Ectodermal cell (in vitro differentiated cells): Measurements from ENCODE around the gene ARHGEF12.

Experiments used
- H3K27ac ChIP-seq: 2 replicates; pipeline ENCODE4 v1.7.0; 2013; ENCODE audit warnings: mild to moderate bottlenecking, low read depth, low read length; ENCODE audit not compliant: insufficient read depth, poor library complexity, severe bottlenecking
- H3K27me3 ChIP-seq: 2 replicates; pipeline ENCODE4 v1.7.0; 2013; ENCODE audit warnings: mild to moderate bottlenecking, low read length; ENCODE audit not compliant: insufficient read depth, control insufficient read depth, poor library complexity, severe bottlenecking
- H3K36me3 ChIP-seq: one replicate; pipeline ENCODE4 v1.7.0; 2013; ENCODE audit warnings: low read length; ENCODE audit not compliant: control insufficient read depth, insufficient read depth
- H3K4me1 ChIP-seq: one replicate; pipeline ENCODE4 v1.7.0; 2013; ENCODE audit warnings: low read length; ENCODE audit not compliant: control insufficient read depth, insufficient read depth
- H3K4me3 ChIP-seq: 2 replicates; pipeline ENCODE4 v1.7.0; 2013; ENCODE audit warnings: low read depth, low read length, control low read depth; ENCODE audit not compliant: insufficient read depth
- H3K9me3 ChIP-seq: 2 replicates; pipeline ENCODE4 v1.7.0; 2013; ENCODE audit warnings: mild to moderate bottlenecking, low read length, moderate library complexity; ENCODE audit not compliant: control insufficient read depth
- WGBS, 2 experiments: methylation state at CpG; one replicate each; pipeline ENCODE4 v1.1.7; 2013; ENCODE audit warnings: missing lambda C conversion rate in 2 of 2; 5-methylcytosine and 5-hydroxymethylcytosine counted together

The ARHGEF12 gene

DNA sequence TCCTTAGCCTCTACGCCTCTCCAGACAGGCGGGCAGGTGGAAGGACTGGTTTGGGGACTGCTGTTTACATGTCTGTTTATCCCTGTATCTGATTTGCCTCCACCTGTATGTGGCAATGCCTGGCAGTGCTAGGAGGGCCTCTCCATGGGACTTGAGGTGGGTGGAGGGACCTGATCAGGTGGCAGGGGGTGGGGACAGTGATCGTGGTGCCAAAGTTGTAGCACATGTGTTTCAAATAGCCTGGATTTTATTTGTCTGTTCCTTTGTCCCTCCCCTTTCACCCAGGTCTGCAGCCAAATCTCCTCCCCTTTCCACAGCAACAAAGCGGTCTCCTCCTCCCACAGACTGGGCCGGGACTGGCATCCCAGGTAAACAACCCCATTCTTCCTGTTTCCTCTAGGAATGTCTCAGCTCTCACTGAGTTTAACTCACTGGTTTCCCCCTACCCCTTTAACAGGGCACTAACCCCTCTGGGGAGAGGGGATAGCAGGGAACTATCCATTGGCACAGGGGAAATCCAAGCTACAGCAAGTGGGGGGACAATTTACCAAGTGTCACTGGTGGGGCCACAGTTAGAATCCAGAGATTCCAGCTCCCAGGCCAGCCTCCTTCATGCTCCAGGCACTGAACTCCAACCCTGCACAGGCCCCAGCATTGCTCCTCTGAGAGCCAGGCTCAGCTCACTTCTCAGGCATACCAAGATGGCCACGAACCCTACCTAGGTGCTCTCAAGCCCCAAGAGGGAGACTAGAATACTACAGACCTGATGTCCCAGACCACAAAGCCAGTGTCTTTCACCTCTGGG, 34.0 kb upstream of the ARHGEF12 start:
- peaks cover 5% of the 10 kb centered on the region for H3K4me1 ChIP-seq
- no peaks in the 10 kb centered on the region for H3K9me3 ChIP-seq
- 84 to 90% methylated on average over 6 of the region's 6 CpGs for WGBS, 2 experiments
- no peak overlapping the region for H3K27ac ChIP-seq
- H3K27me3 ChIP-seq, result no peaks in the 10 kb centered on the region
- no peaks in the 10 kb centered on the region for H3K36me3 ChIP-seq
- H3K4me3 ChIP-seq, result no peak overlapping the region

GRCh38 chr11:120303004-120303637, 33.1 kb upstream of the ARHGEF12 start:
- WGBS, 2 experiments, result 18 to 20% methylated on average over 3 of the region's 3 CpGs
- Histone ChIP-seq H3K9me3 (no peaks in the 10 kb centered on the region), H3K4me1 (peaks cover 8% of the 10 kb centered on the region), H3K27ac (no peak overlapping the region), H3K27me3 (no peaks in the 10 kb centered on the region), H3K4me3 (no peak overlapping the region), H3K36me3 (no peaks in the 10 kb centered on the region)

DNA sequence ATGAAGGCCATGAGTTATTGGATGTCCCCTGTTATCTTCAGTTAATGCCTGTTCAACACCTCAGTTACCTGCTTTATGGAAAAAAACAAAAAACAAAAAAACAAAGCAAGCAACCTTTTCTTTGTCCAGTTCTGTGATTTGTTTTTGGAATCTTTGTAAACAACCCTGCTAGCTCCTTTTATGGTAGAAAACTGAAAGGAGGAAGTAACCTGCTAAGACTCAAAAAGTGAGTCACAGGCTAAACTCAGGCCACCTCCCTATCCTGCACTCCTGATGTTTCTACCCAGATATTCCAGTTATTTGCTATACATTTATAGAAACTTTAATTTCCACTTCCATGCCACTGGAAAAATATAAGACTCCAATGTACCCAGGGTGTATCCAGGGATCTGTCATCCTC, 31.7 kb upstream of the ARHGEF12 start:
- no peaks in the 10 kb centered on the region for H3K36me3 ChIP-seq
- H3K27me3 ChIP-seq, result no peaks in the 10 kb centered on the region
- H3K27ac ChIP-seq, result no peak overlapping the region
- peaks cover 8% of the 10 kb centered on the region for H3K4me1 ChIP-seq
- H3K4me3 ChIP-seq, result no peak overlapping the region
- H3K9me3 ChIP-seq, result no peaks in the 10 kb centered on the region

DNA sequence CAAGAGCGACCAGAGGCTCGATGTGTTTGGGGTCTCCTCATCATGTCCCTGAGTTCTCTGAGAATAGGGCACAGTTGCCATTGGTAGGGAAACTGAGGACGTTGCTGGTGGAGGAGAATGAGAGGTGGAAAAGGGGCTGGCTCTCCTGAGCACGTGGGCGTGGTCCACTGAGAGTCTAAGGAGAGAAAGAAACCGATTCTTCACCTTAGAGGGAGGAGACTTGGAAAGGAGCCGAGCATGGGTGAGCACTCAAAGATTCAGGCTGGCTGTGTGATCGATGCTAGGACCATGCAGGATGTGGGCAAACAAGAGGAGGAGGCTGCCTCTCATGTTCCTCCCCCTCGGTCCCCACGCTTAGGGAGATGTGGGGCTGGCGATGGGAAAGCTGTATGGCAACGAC, 30.9 kb upstream of the ARHGEF12 start:
- Histone ChIP-seq H3K36me3 (no peaks in the 10 kb centered on the region), H3K4me3 (no peak overlapping the region), H3K4me1 (peaks cover 8% of the 10 kb centered on the region), H3K9me3 (no peaks in the 10 kb centered on the region), H3K27me3 (no peaks in the 10 kb centered on the region), H3K27ac (no peak overlapping the region)
- WGBS, 2 experiments, result 90 to 91% methylated on average over 12 of the region's 12 CpGs

DNA sequence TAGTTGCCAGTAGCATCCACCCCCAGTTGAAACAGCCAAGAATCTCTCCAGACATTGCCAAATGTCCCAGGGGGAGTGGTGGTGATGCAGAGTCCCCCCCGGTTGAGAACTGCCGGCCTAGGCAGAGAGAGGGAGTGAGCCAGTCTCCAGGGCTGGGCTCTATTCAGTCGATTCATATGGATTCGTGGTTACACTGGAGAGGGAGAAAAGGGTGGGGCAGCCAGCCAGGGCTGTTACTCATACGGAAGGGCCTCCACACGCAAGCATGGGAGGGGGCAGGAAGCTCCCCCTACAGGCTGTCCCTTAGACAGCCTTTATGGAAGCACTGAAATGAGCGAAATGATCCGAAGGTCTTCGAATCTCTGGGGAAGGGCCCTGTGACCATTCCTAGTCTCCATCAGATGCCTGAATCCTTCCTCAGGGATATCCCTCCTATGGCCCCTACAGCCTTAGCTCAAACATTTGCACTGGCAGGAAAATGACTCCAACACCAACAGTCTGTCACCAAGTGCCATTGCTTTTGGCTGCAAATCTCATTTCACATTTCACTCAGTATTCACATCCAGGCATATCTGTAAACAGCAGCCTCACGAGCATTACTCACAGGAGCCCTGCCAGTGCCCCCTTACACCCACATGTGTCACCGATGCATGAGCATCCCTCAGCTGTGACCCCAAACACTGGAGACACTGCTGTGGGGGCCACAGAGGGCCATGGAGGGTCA, 29.5 kb upstream of the ARHGEF12 start:
- H3K9me3 ChIP-seq, result no peaks in the 10 kb centered on the region
- H3K4me3 ChIP-seq, result no peak overlapping the region
- H3K27ac ChIP-seq, result no peak overlapping the region
- peaks cover 8% of the 10 kb centered on the region for H3K4me1 ChIP-seq
- no peaks in the 10 kb centered on the region for H3K27me3 ChIP-seq
- 53 to 55% methylated on average over 11 of the region's 11 CpGs for WGBS, 2 experiments
- no peaks in the 10 kb centered on the region for H3K36me3 ChIP-seq

DNA sequence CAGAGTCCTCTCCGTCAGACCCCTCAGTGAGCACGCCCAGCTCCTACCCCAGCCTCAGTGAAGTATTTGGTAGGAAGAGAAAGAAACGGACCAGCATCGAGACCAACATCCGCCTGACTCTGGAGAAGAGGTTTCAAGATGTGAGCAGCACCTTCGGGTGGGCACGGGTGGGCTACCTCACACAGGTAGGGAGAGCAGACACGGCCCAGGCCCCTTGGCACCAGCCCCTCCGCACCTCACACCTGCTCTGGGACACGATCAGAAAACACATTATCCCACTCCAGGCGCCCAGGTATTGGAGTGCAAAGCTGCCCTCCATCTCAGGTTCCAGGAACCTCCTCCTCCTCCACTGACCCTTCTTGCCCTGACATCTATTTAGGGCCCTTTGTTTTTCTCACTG, 28.7 kb upstream of the ARHGEF12 start:
- no peak overlapping the region for H3K4me3 ChIP-seq
- H3K9me3 ChIP-seq, result no peaks in the 10 kb centered on the region
- 90 to 92% methylated on average over 11 of the region's 11 CpGs for whole genome bisulfite sequencing, 2 experiments
- no peak overlapping the region for H3K27ac ChIP-seq
- no peaks in the 10 kb centered on the region for H3K36me3 ChIP-seq
- peaks cover 8% of the 10 kb centered on the region for H3K4me1 ChIP-seq
- H3K27me3 ChIP-seq, result no peaks in the 10 kb centered on the region

DNA sequence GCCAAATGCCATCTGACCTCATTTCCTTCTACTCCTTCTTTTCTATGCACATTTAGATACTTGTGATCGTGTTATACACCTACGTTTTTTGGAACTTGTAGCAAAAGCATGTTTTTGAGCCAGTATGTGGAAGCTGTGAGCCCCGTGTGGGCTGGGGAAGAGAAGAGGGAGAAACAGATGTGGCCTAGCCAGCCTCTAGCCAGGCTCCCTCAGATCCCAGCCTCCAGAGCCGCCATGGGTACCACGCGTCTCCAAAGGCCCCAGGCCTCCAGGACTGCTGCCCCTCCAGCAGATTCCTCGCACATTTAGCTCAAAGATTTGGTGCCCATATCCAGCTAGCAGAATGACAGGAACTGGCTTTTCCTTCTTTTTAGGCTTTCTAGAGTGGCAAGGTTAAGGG, 28.1 kb upstream of the ARHGEF12 start:
- H3K27me3 ChIP-seq, result no peaks in the 10 kb centered on the region
- H3K4me1 ChIP-seq, result peaks cover 8% of the 10 kb centered on the region
- H3K36me3 ChIP-seq, result no peaks in the 10 kb centered on the region
- WGBS, 2 experiments, result 91 to 97% methylated on average over 7 of the region's 7 CpGs
- H3K27ac ChIP-seq, result no peak overlapping the region
- H3K9me3 ChIP-seq, result no peaks in the 10 kb centered on the region
- no peak overlapping the region for H3K4me3 ChIP-seq

DNA sequence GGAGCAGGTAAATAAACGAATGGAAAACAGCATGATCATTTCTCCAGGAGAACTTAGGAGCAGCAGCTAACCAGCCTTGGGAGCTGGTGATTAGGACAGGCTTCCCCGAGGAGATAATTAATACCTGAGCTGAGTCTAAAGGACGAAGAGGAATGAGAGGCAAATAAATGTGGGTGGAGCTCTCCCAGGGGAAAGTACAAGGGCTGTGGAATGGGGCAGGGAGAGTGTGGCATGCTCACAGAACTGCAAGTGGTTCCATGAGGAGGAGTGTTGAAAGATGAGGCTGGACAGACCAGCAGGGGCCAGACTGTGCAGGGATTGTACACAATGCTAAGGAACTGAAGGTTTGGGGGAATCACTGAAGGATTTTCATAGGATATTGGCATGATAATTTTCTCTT, 25.3 kb upstream of the ARHGEF12 start:
- no peak overlapping the region for H3K27ac ChIP-seq
- WGBS, 2 experiments, result 85 to 87% methylated on average over 3 of the region's 3 CpGs
- peaks cover 12% of the 10 kb centered on the region for H3K4me1 ChIP-seq
- H3K4me3 ChIP-seq, result no peak overlapping the region
- H3K9me3 ChIP-seq, result no peaks in the 10 kb centered on the region
- no peaks in the 10 kb centered on the region for H3K27me3 ChIP-seq
- H3K36me3 ChIP-seq, result no peaks in the 10 kb centered on the region

DNA sequence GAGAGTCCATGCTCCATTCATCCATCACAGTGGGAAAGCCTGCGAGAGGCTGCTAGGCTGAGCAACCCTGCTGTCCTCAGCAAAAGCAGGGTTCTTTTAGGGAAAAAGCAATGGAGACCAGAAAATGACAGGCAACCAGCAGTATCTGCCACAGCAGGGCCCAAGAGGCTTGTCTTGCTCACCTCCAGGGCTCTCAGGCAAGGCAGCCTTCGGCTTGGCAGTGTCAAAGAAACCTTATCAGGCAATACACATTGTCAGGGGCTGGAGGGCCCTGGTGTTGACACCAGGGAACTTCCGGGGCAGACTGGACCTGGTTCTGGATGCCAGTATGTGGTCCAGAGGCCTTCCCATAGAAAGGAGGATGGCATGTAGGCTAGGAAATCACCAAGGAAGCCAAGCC, 21.4 kb upstream of the ARHGEF12 start:
- Histone ChIP-seq H3K4me1 (peaks cover 4% of the 10 kb centered on the region), H3K4me3 (no peak overlapping the region), H3K27me3 (no peaks in the 10 kb centered on the region), H3K9me3 (no peaks in the 10 kb centered on the region), H3K36me3 (no peaks in the 10 kb centered on the region), H3K27ac (no peak overlapping the region)
- WGBS, 2 experiments, result 58 to 60% methylated on average over 3 of the region's 3 CpGs
